ENCODE data around the gene JSRP1.

The JSRP1 gene

DNA sequence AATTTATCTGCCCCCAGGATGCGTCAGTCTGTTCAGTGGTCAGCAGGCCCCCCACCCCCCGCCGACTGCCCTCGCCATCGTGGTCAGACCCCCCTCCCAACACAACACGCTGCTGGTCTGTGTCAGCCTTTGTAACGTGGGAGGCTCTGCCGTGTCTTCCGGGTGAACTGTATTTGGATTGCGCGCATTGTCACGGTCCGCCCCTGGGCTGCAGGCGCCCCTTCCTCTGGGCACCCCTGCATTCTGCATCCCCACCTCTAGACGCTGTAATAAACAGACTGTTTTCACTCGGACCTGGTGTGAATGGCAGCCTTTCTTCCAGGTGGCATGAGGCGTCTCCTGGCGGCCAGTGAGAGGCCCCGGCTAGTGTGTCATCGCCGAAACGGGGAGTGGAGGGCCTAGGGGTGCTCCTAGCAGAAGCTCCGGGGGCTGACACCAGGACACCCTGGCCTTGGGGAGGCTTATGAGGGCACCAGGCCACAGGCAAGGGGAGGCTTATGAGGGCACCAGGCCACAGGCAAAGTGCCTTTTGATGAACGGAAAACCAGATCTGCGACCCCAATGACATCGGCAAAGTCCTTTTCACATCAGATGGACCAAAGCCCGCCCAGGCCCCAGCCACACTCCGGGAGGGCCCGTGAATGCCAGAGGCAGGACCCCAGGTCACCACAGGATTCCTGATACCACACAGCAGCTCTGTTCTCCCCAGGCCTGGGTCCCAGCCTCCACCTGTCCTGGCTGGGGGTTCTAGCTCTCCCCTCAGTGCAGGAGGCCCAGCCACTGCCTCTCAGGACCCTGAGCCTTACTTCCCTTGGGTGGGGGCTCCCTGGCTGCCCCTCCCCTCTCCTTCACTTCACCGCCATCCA lies 23.7 kb downstream of the JSRP1 start:
- in situ Hi-C loops (cut with MboI; ENCODE audit: low sequenced_read_pairs) = no loop called here

DNA sequence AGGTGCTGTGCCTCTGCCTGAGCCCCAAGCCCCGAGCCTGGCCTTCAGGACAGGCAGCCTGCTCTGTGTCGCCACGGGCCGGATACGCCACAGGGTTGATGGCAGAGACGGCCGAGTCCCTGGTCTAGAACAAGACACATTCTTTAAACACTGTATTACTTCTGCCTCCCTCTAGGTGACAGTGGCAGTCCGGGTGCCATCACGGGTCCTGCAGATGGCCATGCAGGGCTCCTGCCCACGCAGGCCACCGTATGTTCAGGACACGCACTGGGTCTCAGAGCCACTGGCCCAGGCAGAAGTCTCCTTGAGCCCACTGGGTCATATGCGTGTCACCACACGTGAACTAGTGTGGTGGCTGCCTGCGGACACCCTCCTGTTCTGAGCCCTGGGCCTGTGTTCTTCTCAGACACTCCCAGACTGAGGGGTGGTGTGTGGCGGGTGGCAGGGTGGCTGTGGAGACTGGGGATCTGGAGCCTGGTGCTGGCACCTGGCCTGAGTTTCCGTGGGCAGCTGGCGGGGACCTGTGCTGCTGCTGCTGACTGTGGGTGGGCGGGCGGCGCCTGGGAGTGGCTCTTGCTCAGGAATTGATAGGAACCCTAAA lies 24.5 kb downstream of the JSRP1 start:
- in situ Hi-C loops (cut with MboI; ENCODE audit: low sequenced_read_pairs) = no loop called here

DNA sequence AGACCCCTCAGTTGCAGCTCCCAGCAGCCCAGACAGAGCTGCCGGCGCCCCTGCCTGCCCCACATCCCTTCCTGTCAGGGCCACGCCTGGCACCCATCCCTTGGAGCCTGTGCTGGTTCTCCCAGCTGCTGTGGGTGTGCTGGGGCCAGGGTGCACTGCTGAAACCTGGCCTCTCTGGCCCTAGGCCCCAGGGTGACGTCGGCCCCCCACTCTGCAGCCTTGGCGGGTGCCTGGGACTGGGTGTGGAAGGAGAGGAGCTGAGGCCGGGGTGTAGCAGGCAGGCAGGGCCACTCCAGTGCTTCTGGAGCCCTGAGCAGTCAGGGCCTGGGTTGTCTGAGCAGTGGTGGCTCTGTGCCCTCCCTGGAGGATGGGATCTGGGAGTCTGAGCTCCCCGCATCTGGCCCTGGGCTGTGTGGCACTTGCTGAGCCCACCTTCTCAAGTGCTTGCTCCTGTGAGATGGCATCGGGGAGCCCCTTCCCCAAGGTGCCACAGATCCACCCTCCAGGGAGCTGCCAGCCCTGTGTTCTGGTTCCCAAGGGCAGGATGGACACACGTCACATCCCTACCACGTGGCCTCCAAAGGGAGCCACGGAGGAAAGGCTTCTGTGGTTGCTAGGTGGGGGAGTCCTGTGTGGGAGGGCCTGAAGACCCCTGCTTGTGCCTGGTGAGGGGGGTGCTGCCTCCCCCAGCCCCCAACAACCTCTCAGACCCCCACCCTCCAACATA lies 25.2 kb downstream of the JSRP1 start:
- in situ Hi-C loops (cut with MboI; ENCODE audit: low sequenced_read_pairs) = no loop called here

DNA sequence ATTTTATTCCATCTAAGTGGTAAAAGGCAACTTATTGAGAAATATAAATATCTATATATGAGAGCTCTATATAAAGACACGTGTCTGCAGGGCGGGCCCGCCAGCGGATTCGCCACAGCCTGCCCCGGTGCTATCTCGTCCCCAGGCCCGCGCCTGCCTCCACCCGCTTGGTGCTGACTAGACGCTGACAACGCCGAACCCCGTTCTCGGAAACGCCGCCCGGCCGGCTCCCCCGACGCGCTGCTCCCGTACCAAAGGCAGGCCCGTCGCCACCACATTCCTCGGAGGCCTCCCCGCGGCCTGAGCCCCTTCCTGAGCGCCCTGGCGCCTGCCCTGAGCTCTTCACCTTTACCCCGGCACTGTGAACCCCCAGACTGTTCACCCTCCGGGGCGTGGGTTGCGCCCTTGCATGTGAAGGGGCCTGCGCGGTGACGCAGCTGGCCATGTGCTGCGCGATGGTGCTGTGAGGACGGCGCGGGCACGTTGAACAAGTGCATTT lies 26.1 kb downstream of the JSRP1 start:
- in situ Hi-C loops (cut with MboI; ENCODE audit: low sequenced_read_pairs) = no loop called here

DNA sequence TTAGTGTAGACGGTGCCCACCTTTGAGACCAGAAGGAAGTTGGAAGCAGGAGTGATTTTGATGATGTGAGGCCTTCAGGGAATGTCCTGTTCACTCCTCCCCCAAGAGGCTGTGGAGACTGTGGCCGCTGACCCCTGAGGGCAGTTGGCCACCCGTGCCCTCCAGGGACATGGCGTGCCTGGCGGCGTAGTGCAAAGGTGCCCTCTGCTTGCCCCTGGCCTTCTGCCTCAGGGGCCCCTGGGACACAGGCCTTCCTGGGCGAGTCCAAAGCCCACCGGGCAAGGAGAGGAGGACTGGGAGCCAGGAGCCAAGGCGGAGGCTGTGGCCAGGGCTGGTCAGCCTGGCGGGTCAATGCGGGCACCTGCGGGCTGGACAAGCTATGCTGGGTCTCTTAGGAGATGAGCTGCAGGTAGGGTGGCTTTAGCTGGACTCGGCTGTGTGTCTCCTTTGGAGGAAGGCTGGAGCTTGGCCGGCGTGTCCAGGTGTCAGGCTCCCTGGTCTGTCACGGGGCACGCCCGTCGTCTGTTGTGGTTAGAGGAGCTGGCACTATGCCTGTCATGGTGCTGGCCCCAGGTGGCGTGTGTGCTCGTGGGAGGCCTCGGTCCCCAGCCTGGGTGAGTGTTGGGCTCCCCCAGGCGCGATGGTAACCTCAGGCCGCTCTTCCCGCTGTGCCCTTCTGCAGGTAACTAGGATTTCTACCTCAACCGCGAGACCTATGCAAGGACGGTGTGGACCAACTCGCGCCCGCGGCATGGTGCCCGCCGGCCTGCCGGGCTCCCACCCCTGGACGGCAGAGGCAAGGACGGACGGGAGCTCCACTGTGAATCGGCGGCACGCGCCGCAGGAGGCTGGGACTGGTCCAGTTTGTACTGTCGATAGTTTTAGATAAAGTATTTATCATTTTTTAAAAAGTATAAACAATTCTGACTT lies 26.8 kb downstream of the JSRP1 start:
- in situ Hi-C loops (cut with MboI; ENCODE audit: low sequenced_read_pairs) = no loop called here

DNA sequence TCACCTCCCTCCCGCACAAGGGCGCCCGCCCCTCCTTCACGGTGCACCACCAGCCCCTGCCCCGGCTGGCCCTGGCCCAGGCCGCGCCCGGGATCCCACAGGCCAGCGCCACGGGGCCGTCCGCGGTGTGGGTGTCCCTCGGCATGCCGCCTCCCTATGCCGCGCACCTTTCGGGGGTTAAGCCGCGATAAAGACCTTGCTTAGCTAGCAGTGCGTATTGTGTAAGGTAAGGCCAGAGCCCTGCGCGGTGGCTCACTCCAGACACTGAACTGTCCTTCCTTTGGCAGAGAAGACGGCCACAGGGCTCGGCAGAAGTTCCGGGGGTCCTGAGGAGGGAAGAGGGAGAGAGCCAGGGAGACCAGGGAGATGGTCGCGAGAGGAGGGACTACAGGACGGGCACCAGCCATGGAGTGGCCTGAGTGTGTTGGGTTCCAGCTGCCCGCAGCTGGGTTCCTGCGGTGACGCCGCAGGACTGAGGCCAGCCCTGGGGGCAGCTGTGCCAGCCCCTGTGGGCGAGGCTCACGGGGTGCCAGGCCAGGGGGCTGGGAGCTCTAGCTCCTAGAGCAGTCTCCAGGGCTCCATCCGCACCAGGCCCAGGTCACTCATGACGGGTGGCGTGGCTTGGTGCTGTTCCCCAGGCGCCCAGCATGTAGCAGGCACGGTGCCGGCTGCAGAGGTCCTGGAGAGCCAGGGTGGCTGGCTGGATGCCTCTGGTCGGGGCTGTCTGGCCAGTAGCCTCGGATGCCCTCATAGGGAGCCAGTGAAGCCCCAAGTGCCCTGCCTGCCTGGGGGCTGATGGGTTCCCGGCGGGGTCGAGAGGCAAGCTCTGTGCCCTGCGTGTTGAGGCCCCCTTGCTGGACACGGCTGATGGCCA lies 27.8 kb downstream of the JSRP1 start:
- in situ Hi-C loops (cut with MboI; ENCODE audit: low sequenced_read_pairs) = no loop called here

DNA sequence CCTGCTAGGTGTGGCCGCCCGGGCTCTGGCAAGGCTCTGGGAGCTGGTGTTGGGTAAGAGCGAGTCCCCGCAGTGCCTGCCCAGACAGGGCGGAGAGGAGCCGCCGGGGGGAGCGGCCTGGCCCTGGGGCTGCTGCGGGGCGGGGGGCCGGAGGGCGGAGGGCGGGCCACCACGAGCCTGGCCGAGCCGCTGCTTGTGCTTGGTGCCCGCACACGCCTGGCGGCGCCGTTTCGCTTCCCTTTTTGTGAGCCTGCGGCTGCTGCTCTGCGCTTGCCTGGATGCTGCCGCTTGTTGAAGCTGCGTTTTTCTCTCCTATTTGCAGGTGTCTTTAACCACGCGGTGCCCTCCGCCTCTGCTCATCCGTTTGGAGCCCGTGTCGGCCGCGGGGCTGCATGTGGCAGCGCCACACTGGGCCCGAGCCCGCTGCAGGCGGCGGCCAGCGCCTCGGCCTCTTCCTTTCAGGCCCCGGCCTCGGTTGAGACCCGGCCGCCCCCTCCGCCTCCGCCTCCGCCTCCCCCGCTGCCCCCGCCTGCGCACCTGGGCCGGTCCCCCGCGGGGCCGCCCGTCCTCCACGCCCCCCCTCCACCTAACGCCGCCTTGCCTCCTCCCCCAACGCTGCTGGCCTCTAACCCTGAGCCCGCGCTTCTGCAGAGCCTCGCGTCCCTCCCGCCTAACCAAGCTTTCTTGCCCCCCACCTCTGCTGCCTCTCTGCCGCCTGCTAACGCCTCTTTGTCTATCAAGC lies 28.6 kb downstream of the JSRP1 start:
- in situ Hi-C loops (cut with MboI; ENCODE audit: low sequenced_read_pairs) = no loop called here

DNA sequence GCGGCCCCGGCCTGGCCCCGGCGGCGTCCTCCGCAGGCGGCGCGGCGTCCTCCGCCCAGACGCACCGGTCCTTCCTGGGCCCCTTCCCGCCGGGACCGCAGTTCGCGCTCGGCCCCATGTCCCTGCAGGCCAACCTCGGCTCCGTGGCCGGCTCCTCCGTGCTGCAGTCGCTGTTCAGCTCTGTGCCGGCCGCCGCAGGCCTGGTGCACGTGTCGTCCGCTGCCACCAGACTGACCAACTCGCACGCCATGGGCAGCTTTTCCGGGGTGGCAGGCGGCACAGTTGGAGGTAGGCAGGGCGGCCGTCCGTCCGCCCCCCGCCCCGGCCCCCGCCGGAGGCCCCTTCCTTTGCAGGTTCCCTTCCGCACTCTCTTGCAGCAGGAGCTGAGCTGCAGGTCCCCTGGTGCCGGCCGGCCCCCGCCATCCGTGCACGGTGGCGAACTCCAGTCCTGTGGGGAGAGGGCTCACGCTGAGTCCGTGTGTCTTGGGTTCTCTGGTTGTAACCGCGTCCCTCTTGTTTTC lies 29.3 kb downstream of the JSRP1 start:
- in situ Hi-C loops (cut with MboI; ENCODE audit: low sequenced_read_pairs) = no loop called here

DNA sequence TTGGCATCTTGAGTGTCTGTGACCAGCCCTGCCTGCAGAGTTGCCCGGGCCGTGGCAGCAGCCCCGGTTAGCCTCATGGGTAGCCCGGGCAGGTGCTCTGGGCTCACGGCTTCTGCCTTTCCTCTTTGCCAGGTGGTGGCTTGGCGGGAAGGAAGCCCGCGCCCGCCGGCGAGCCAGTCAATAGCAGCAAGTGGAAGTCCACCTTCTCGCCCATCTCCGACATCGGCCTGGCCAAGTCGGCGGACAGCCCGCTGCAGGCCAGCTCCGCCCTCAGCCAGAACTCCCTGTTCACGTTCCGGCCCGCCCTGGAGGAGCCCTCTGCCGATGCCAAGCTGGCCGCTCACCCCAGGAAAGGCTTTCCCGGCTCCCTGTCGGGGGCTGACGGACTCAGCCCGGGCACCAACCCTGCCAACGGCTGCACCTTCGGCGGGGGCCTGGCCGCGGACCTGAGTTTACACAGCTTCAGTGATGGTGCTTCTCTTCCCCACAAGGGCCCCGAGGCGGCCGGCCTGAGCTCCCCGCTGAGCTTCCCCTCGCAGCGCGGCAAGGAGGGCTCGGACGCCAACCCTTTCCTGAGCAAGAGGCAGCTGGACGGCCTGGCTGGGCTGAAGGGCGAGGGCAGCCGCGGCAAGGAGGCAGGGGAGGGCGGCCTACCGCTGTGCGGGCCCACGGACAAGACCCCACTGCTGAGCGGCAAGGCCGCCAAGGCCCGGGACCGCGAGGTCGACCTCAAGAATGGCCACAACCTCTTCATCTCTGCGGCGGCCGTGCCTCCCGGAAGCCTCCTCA lies 30.0 kb downstream of the JSRP1 start:
- in situ Hi-C loops (cut with MboI; ENCODE audit: low sequenced_read_pairs) = no loop called here

DNA sequence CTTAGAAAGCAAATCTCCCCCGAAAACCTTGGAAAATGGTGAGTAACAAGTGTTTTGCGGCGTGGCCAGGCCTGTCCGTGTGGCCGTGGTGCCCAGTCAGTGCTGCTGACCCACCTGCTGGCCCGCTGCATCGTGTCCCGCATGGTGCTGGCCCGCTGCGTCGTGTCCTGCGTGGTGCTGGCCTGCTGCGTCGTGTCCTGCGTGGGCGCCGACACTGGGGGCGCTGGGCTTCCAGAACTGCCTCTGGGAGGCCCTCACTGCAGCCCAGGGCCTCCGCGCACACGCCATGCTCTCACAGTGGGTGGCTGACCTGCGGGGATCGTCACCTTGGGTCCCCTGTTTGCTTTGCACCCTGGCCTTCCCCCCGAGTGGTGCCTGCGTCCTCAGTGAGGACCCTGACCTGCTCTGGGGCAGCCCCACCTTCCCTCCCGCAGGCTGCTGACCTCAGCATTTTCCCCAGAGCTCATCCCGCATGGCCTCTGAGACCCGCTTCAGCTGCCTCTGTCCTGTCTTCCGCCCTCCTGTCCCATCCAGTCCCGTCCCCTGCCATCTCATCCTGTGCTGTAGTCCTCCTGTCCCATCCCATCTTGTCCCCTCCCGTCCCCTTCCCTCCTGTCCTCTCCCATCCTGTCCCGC lies 30.7 kb downstream of the JSRP1 start:
- in situ Hi-C loops (cut with MboI; ENCODE audit: low sequenced_read_pairs) = no loop called here

DNA sequence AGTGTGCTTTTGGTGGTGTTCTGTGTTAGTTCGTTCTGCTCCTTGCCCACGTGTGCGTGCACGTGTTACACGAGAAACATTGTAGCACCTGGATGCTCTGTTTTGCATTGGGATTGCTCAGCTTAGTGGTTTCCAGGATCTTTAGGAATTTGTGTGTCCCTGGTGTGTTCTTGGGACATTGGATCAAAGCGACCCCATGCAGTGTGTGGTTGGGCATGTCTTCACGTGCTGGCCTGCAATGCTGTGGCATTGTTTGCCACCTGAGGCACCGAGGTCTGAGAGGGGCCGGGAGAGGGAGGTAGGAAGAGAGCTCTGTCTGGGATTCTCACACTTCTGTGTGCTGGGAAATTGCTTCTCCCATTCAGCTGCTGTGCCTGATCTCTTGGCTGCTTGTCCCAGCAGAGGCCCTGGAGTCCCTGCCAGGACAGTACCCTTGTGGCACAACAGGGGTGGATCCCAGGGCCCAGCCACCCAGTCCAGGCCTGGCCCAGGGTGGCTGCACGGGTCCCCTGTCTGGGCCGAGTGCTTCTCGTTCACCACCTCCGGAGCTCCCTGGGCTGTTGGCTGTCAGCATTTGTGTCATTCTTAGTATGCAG lies 31.4 kb downstream of the JSRP1 start:
- in situ Hi-C loops (cut with MboI; ENCODE audit: low sequenced_read_pairs) = no loop called here

DNA sequence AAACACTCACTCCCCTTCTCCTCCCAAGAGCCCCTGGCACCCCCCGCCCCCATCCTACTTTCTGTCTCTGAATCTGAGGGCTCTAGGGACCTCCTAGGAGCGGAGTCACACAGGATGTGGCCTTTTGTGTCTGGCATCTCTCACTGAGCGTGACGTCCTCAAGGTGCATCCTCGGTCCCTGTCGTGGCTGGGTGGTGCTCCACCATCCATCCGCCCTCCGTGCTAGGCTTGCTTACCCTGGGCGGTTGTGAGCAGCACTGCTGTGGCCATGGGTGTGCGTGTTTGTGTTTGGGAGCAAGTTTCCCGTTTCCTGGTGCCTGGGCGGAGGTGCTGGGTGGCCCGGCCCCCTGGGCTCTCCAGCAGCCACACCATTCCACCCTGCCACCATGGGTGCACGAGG lies 32.3 kb downstream of the JSRP1 start:
- in situ Hi-C loops (cut with MboI; ENCODE audit: low sequenced_read_pairs) = no loop called here

DNA sequence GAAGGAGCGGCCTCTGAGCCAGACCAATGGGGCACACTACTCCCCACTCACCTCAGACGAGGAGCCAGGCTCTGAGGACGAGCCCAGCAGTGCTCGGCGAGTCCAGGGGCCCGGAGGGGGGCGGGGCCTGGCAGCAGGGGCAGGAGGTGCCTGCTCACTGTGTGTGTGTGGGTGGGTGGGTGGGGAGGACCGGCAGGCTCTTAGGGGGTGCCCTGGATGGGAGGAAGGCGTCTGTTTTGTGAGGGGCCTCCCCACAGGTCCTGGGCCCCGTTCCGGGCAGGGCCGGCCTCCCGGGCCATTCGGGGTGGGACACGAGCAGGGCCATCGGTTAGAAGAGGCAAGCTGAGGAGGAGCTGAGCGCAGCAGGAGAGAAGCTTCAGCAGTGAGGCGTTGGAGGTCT lies 32.8 kb downstream of the JSRP1 start:
- in situ Hi-C loops (cut with MboI; ENCODE audit: low sequenced_read_pairs) = no loop called here

DNA sequence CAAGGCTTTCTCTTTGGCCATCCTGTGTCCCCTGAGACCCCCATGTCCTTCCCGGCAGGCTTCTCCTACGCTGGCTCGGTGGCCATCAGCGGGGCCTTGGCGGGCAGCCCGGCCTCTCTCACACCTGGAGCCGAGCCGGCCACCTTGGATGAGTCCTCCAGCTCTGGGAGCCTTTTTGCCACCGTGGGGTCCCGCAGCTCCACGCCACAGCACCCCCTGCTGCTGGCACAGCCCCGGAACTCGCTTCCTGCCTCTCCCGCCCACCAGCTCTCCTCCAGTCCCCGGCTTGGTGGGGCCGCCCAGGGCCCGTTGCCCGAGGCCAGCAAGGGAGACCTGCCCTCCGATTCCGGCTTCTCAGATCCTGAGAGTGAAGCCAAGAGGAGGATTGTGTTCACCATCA lies 34.3 kb downstream of the JSRP1 start:
- in situ Hi-C loops (cut with MboI; ENCODE audit: low sequenced_read_pairs) = no loop called here

DNA sequence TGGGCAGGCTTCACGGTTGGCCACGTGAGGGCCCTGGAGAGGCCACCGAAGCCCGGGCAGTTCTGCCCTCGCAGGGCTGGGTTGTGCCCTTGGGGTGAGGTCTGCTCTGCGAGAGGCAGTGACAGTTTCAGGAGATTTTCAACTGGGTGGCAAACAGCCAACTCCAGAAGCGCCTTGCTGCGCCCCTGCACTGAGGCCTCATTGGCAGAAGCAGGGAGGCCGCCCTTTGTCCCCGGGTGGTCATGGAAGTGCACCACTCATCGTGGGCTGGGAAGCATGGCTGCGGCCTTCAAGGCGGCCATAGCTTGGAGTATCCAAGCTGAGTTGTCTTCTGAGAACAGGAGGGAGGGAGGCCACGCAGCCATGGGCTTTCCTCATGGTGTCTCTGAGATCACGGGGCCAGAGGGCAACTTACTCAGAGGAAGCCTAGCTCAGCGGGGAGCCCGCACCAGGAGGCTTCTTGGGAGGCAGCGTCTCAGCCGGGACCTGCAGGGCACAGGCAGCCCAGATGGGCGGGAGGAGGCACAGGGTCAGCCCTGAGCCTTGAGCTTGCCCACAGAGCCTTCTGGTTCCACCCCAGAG lies 34.9 kb downstream of the JSRP1 start:
- in situ Hi-C loops (cut with MboI; ENCODE audit: low sequenced_read_pairs) = no loop called here

DNA sequence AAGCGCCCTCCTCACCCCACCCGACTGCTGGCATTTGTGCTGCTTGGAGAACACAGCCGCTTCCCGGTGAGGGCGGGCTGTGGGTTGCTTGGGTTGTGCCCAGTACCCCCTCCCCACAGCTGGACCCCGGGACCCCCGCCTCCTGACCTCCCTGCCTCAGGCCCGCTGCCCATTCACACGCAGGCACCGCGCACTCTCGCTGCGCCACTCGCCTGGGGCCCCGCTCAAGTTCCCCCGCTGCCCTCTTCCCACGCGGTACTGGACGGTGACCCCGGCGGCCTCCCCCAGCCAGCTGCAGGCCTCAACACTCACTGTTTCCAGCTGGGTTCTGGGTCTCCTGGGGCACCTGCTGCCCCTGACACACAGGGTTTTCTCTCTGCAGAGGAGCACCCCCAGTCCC lies 36.5 kb downstream of the JSRP1 start:
- in situ Hi-C loops (cut with MboI; ENCODE audit: low sequenced_read_pairs) = no loop called here

DNA sequence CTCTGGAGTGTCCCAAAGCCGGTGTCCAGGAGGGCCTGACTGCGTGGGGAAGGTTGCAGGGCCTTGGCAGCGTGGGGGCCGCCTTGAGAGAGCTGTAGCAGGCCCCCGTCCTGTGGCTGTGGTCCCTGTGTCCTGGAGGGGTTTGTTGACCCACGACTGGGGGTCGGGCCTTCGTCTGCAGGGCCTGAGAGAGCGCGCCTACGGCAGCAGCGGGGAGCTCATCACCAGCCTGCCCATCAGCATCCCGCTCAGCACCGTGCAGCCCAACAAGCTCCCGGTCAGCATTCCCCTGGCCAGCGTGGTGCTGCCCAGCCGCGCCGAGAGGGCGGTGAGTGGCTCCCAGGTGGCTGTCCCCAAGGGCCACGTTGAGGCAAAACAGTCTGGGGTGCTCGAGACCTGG lies 38.6 kb downstream of the JSRP1 start:
- in situ Hi-C loops (cut with MboI; ENCODE audit: low sequenced_read_pairs) = no loop called here

Measured in HL-60/S4 (cell line).